DOHH2 (cell line): ENCODE results near the gene BMERB1.

Experiments
- EZH2phosphoT487 ChIP-seq: fragments of 200-600 bp; sonication (generic); IDR thresholded peaks from 2 replicates; pipeline ENCODE4 v1.6.1; 2017; ENCODE audit warnings: borderline replicate concordance, mild to moderate bottlenecking, antibody characterized with exemption, low read length, moderate library complexity, mixed read lengths
- TF ChIP-seq, protein P1 (sequence below): fragments of 200-600 bp; sonication (generic); IDR thresholded peaks from one replicate; pipeline ENCODE4 v1.5.1; 2014; ENCODE audit warnings: antibody characterized with exemption, mild to moderate bottlenecking, low read depth, low read length; ENCODE audit not compliant: poor library complexity, severe bottlenecking

GRCh38 chr16:15621456-15621855 is 187.1 kb downstream of the BMERB1 start:
- TF ChIP-seq, protein P1, sequence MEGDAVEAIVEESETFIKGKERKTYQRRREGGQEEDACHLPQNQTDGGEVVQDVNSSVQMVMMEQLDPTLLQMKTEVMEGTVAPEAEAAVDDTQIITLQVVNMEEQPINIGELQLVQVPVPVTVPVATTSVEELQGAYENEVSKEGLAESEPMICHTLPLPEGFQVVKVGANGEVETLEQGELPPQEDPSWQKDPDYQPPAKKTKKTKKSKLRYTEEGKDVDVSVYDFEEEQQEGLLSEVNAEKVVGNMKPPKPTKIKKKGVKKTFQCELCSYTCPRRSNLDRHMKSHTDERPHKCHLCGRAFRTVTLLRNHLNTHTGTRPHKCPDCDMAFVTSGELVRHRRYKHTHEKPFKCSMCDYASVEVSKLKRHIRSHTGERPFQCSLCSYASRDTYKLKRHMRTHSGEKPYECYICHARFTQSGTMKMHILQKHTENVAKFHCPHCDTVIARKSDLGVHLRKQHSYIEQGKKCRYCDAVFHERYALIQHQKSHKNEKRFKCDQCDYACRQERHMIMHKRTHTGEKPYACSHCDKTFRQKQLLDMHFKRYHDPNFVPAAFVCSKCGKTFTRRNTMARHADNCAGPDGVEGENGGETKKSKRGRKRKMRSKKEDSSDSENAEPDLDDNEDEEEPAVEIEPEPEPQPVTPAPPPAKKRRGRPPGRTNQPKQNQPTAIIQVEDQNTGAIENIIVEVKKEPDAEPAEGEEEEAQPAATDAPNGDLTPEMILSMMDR: no peak
- TF ChIP-seq EZH2phosphoT487: no peak
